NT2/D1 (cell line): ENCODE measurements around the gene MED26.

Experiments used
- SUZ12 ChIP-seq: IDR thresholded peaks from 2 replicates; pipeline ENCODE4 v1.6.1; 2011; ENCODE audit not compliant: insufficient read length, insufficient read depth; ENCODE audit errors: extremely low read depth
- YY1 ChIP-seq: IDR thresholded peaks from 2 replicates; pipeline ENCODE4 v1.6.1; 2011; ENCODE audit not compliant: insufficient read length, insufficient read depth
- ZNF274 ChIP-seq: IDR thresholded peaks from 2 replicates; pipeline ENCODE4 v1.6.1; 2011; ENCODE audit warnings: mild to moderate bottlenecking, low read depth, low read length

DNA sequence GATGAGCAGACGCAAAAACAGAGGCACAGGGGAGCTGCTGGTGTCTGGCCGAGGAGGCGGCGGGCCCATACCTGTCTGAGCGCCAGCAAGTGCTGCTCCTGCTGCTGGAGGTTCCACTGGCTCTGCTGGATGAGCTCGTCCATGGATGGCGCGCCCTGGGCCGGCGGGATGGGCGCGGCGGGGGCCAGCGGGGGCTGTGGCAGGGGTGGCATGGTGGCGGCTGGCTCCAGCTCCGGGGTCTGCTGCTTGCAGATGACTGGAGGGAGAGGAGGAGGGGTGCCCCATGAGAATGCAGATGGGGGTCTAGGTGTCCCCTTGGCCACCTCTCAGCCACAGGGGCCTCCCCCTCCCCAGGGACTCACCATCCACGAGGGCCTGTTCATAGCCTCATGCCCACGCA is 92.6 kb downstream of the MED26 start:
- no peak for TF ChIP-seq ZNF274
- TF ChIP-seq YY1, result no peak
- no peak for TF ChIP-seq SUZ12
